Skeletal muscle tissue (tissue), 4 donors: ENCODE measurements around the gene SCYL2. TPM values are rescaled to one million over a fixed set of nuclear protein-coding genes. Genes with fewer than 3 reads are reported as not detected.

Experiments used
- H3K27ac ChIP-seq: one replicate; pipeline ENCODE4 v1.7.0; 2013; ENCODE audit warnings: mild to moderate bottlenecking, low read depth, low read length, inconsistent platforms
- H3K27me3 ChIP-seq, 3 donors: one replicate each; pipeline ENCODE4 v1.7.0; 2013; ENCODE audit warnings: low read length in 3 of 3; ENCODE audit not compliant: control insufficient read depth in 3 of 3, insufficient read depth in 3 of 3
- H3K36me3 ChIP-seq, 3 donors: one replicate each; pipeline ENCODE4 v1.7.0; 2013; ENCODE audit warnings: low read length in 3 of 3; ENCODE audit not compliant: control insufficient read depth in 3 of 3, insufficient read depth in 3 of 3
- H3K4me1 ChIP-seq, 3 donors: one replicate each; pipeline ENCODE4 v1.7.0; 2013; ENCODE audit warnings: low read length in 3 of 3, mild to moderate bottlenecking in 3 of 3; ENCODE audit not compliant: control insufficient read depth in 3 of 3, insufficient read depth in 3 of 3
- H3K4me3 ChIP-seq, 3 donors: one replicate each; pipeline ENCODE4 v1.7.0; 2013; ENCODE audit warnings: low read length in 3 of 3
- H3K9ac ChIP-seq, 3 donors: one replicate each; pipeline ENCODE4 v1.7.0; 2013; ENCODE audit warnings: low read length in 3 of 3, mild to moderate bottlenecking in 3 of 3, moderate library complexity in 2 of 3, low read depth in 1 of 3
- H3K9me3 ChIP-seq, 3 donors: one replicate each; pipeline ENCODE4 v1.7.0; 2013; ENCODE audit warnings: low read length in 3 of 3; ENCODE audit not compliant: control insufficient read depth in 3 of 3
- total RNA-seq: library from RNA; depleted of rRNA; stranded (reverse); fragments of >200 nt; gene quantifications from one replicate; pipeline ENCODE4 v1.2.3, GENCODE V29; 2014
- donor health status: Osteomylitis.

SCYL2 gene
- total RNA-seq, 1 donor from 2014 or later, result 43.3 TPM

DNA sequence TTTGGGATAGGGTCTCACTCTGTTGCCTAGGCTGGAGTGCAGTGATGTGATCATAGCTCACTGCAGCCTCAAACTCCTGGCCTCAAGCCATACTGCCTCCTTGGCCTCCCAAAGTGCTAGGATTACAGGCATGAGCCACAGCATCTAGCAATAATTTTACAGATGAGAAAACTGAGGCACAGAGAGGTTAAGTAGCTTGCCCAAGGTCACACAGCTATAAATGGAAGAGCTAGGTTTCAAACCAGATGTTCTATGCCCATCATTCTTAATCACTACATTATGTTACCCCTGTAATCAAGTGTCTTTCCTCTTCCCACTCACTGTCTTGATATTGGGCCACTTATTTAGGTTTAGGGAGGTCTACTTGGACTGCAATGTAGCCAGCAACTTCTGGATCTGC is 93.5 kb downstream of the SCYL2 start:
- H3K4me1 ChIP-seq, result peaks cover 0 to 2% (median 0%) of the 10 kb centered on the region in 3 donors
- no peak overlapping the region for H3K4me3 ChIP-seq
- peaks cover 0 to 3% (median 2%) of the 10 kb centered on the region in 3 donors for H3K27me3 ChIP-seq
- no peaks in the 10 kb centered on the region for H3K36me3 ChIP-seq
- no peak overlapping the region for H3K9ac ChIP-seq
- no peak overlapping the region for H3K27ac ChIP-seq
- no peaks in the 10 kb centered on the region for H3K9me3 ChIP-seq

DNA sequence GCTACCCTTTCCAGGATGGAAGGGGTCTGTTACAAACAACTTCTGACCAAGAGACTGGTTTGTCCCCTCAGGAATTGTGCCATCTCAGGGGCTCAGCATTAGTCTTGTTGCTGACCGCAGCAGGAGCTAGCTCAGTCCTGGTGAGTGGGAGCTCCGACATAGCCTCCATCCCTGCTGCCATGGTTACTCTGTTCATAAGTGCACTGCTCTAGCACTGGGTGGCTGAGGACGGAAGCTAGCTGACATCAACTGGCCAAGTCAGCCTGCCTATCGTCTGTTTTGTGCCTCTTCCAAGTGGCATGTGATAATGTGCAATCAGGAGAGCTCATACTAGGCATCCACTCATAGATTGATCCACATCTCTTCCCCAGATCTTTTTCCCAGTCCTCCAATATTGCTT is 97.3 kb downstream of the SCYL2 start:
- no peak overlapping the region for H3K9ac ChIP-seq
- H3K9me3 ChIP-seq, result peaks cover 0 to 1% (median 0%) of the 10 kb centered on the region in 3 donors
- no peak overlapping the region for H3K27ac ChIP-seq
- H3K27me3 ChIP-seq, result peaks cover 0 to 2% (median 0%) of the 10 kb centered on the region in 3 donors
- H3K36me3 ChIP-seq, result no peaks in the 10 kb centered on the region
- no peak overlapping the region for H3K4me3 ChIP-seq
- H3K4me1 ChIP-seq, result no peaks in the 10 kb centered on the region

DNA sequence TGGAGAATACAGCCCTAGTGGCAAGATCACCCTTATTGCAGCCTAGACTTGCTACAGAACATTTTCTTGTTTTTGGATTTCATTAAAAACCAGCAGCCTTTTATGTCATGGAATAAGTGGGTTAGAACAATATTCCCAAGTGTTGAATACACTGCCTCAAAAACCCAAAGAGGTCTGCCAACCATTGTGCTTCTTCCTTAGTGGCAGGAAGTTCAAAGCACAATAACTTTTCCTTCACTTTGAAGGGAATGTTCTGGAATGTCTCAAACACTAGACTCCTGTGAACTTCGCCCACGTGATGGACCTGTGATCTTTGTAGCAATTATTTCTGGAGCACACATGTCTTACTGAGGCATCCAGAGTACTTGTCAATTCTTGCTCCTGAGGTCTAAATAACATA is 98.4 kb downstream of the SCYL2 start:
- Histone ChIP-seq H3K36me3 (no peaks in the 10 kb centered on the region), H3K4me3 (no peak overlapping the region), H3K27ac (no peak overlapping the region), H3K9ac (no peak overlapping the region), H3K4me1 (no peaks in the 10 kb centered on the region), H3K27me3 (peaks cover 0 to 2% (median 0%) of the 10 kb centered on the region in 3 donors), H3K9me3 (peaks cover 0 to 2% (median 0%) of the 10 kb centered on the region in 3 donors)

GRCh38 chr12:100368066-100368465 is 101.1 kb downstream of the SCYL2 start:
- Histone ChIP-seq H3K27ac (no peak overlapping the region), H3K4me3 (no peak overlapping the region), H3K36me3 (no peaks in the 10 kb centered on the region), H3K9ac (no peak overlapping the region), H3K9me3 (peaks cover 0 to 2% (median 0%) of the 10 kb centered on the region in 3 donors), H3K27me3 (peaks cover 0 to 2% (median 0%) of the 10 kb centered on the region in 3 donors), H3K4me1 (no peaks in the 10 kb centered on the region)

GRCh38 chr12:100371146-100371545 is 104.2 kb downstream of the SCYL2 start:
- H3K27me3 ChIP-seq, result peaks cover 0 to 2% (median 0%) of the 10 kb centered on the region in 3 donors
- peaks cover 0 to 9% (median 7%) of the 10 kb centered on the region in 3 donors for H3K4me1 ChIP-seq
- no peak overlapping the region for H3K27ac ChIP-seq
- H3K4me3 ChIP-seq, result no peak overlapping the region
- H3K9me3 ChIP-seq, result peaks cover 0 to 2% (median 0%) of the 10 kb centered on the region in 3 donors
- H3K36me3 ChIP-seq, result no peaks in the 10 kb centered on the region
- H3K9ac ChIP-seq, result no peak overlapping the region

- no peak overlapping the region for H3K27ac ChIP-seq
- no peak overlapping the region for H3K9ac ChIP-seq
- peaks cover 0 to 9% (median 7%) of the 10 kb centered on the region in 3 donors for H3K4me1 ChIP-seq
- H3K4me3 ChIP-seq, result no peak overlapping the region
- no peaks in the 10 kb centered on the region for H3K27me3 ChIP-seq
- H3K9me3 ChIP-seq, result peaks cover 0 to 2% (median 0%) of the 10 kb centered on the region in 3 donors
- H3K36me3 ChIP-seq, result no peaks in the 10 kb centered on the region
Observed at GRCh38 chr12:100372853-100373640, 106.1 kb downstream of the SCYL2 start.

- Histone ChIP-seq H3K9me3 (no peaks in the 10 kb centered on the region), H3K4me3 (peak overlapping the region in 2 of 3 donors; percentile 3 to 19), H3K4me1 (peaks cover 0 to 9% (median 7%) of the 10 kb centered on the region in 3 donors), H3K36me3 (no peaks in the 10 kb centered on the region), H3K27me3 (no peaks in the 10 kb centered on the region), H3K27ac (no peak overlapping the region), H3K9ac (no peak overlapping the region)
Observed at GRCh38 chr12:100375038-100375735, 108.2 kb downstream of the SCYL2 start.

- no peaks in the 10 kb centered on the region for H3K27me3 ChIP-seq
- no peaks in the 10 kb centered on the region for H3K9me3 ChIP-seq
- H3K27ac ChIP-seq, result no peak overlapping the region
- peaks cover 0 to 9% (median 7%) of the 10 kb centered on the region in 3 donors for H3K4me1 ChIP-seq
- no peak overlapping the region for H3K4me3 ChIP-seq
- H3K36me3 ChIP-seq, result no peaks in the 10 kb centered on the region
- H3K9ac ChIP-seq, result no peak overlapping the region
Observed at GRCh38 chr12:100376161-100376560, 109.2 kb downstream of the SCYL2 start.

DNA sequence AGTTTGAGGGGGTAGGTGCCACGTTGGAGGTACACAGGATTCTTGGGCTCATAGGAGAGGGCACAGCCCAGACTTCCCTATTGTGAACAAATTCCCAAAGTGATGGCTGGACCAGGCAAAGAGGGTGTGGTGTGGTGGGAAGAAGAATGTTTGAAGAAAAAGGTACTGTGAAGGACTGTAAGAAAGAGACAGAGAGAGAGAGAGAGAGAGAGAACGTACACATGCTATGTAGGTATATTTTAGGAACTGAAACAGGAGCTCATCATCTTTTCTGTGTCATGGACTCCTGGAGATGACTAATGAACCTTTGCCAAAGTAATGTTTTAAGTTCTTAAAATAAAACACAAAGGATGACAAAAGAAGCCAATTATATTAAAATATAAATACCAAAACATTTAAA is 114.4 kb downstream of the SCYL2 start:
- H3K27ac ChIP-seq, result no peak overlapping the region
- H3K36me3 ChIP-seq, result no peaks in the 10 kb centered on the region
- H3K27me3 ChIP-seq, result no peaks in the 10 kb centered on the region
- H3K4me1 ChIP-seq, result no peaks in the 10 kb centered on the region
- H3K9ac ChIP-seq, result no peak overlapping the region
- no peaks in the 10 kb centered on the region for H3K9me3 ChIP-seq
- H3K4me3 ChIP-seq, result no peak overlapping the region

GRCh38 chr12:100382338-100382737 is 115.4 kb downstream of the SCYL2 start:
- Histone ChIP-seq H3K9ac (no peak overlapping the region), H3K4me3 (no peak overlapping the region), H3K4me1 (no peaks in the 10 kb centered on the region), H3K27ac (no peak overlapping the region), H3K36me3 (no peaks in the 10 kb centered on the region), H3K27me3 (no peaks in the 10 kb centered on the region), H3K9me3 (no peaks in the 10 kb centered on the region)
